Activated CD8-positive, alpha-beta T cell treated with anti-CD3 and anti-CD28 coated beads, Interleukin-2, amount 10 ng/mL, durations not matched to agents 7 days and 5 days (primary cell): ENCODE results near the gene CCL22. TPM values are rescaled to one million over a fixed set of nuclear protein-coding genes. Genes with fewer than 3 reads are reported as not detected.
A peak's percentile ranks its signal among the peaks of the same experiment; 100 is the strongest.

Source experiments
- ATAC-seq: fragments of 150-1000 bp; cut with Tn5 transposase; one replicate; pipeline ENCODE4 v1.10.0; 2021; ENCODE audit warnings: moderate library complexity
- CTCF ChIA-PET: fragments of 350-600 bp; sonication (Branson Sonifier 250); formaldehyde crosslinking; loops from one replicate; lab custom pipeline; 2021; ENCODE audit warnings: antibody characterized with exemption; lab: Charles Lee
- POLR2A ChIA-PET: fragments of 350-600 bp; sonication (Branson Sonifier 250); formaldehyde crosslinking; loops from one replicate; lab custom pipeline; 2021; ENCODE audit warnings: antibody characterized with exemption; lab: Charles Lee
- DNase-seq: peaks from one replicate; pipeline ENCODE4 v3.0.0-alpha.2; 2020
- H3K27ac Mint-ChIP-seq: one replicate; pipeline ENCODE4 v1.8.0; 2021; ENCODE audit warnings: mild to moderate bottlenecking, mixed read lengths
- H3K27me3 Mint-ChIP-seq: one replicate; pipeline ENCODE4 v1.8.0; 2021; ENCODE audit warnings: low read depth, mixed read lengths
- H3K36me3 Mint-ChIP-seq: one replicate; pipeline ENCODE4 v1.8.0; 2021; ENCODE audit warnings: low read depth, mixed read lengths
- H3K4me1 Mint-ChIP-seq: one replicate; pipeline ENCODE4 v1.8.0; 2021; ENCODE audit warnings: low read depth, mixed read lengths
- H3K4me3 Mint-ChIP-seq: one replicate; pipeline ENCODE4 v1.8.0; 2021; ENCODE audit warnings: mild to moderate bottlenecking, mixed read lengths
- H3K9me3 Mint-ChIP-seq: one replicate; pipeline ENCODE4 v1.8.0; 2022; ENCODE audit warnings: mixed read lengths; ENCODE audit not compliant: insufficient read depth
- total RNA-seq, 2 experiments: library from RNA; stranded (reverse); gene quantifications; one replicate each; pipeline ENCODE4 v1.2.3, GENCODE V29; 2021

The CCL22 gene
- total RNA-seq, 2 experiments from 2014 or later = 0.97 to 0.99 TPM

DNA sequence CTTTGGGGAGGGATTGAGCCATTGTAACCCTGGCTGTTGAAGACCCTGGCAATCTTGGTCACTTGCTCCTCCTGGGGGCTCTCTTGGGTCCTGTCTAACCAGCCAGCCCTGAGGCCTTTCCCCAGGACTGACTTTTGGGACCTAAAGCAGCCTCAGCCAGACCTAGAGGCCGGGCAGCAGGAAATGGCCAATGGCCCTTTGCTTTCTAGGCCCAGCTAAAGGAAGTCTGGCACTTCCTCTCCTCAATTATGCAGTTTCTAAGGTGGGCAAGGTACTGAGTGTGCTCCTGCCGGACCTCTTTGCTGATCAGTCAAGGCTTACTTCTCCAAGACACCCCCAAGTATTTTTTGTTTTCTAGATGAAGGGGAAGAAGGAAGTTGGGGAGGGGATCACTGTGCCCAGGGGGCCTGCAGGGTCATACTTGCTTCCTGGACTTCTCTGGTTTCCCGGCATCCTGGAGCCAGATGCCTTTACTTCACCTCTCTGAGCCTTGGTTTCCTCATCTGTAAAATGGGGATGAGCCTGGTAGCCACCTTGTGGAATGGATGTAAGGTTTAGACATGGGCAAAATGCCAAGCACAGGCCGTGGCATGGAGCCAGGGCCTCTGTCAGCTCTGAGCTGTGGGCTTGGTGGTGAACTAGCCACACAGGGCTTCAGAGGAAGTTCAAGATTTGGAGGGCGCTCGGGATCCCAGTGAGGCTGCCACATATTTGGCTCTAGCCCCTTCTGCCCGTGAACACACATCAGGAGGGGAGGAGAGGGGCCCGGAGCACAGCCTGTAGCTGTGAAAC is 22.3 kb downstream of the CCL22 start:
- ATAC-seq (no peak), DNase-seq (no peak)
- Mint-ChIP-seq H3K27me3 (no peaks in the 10 kb centered on the region), H3K4me3 (no peak overlapping the region), H3K4me1 (peaks cover 20% of the 10 kb centered on the region), H3K9me3 (no peaks in the 10 kb centered on the region), H3K36me3 (no peaks in the 10 kb centered on the region), H3K27ac (no peak overlapping the region)
- CTCF ChIA-PET = interaction anchor here (0.7 to 1.6 kb wide), 4 partner anchors 36 to 268 kb away, joined by 3 read pairs; no protein-coding TSS in a partner anchor
- POLR2A ChIA-PET = no interaction called here

DNA sequence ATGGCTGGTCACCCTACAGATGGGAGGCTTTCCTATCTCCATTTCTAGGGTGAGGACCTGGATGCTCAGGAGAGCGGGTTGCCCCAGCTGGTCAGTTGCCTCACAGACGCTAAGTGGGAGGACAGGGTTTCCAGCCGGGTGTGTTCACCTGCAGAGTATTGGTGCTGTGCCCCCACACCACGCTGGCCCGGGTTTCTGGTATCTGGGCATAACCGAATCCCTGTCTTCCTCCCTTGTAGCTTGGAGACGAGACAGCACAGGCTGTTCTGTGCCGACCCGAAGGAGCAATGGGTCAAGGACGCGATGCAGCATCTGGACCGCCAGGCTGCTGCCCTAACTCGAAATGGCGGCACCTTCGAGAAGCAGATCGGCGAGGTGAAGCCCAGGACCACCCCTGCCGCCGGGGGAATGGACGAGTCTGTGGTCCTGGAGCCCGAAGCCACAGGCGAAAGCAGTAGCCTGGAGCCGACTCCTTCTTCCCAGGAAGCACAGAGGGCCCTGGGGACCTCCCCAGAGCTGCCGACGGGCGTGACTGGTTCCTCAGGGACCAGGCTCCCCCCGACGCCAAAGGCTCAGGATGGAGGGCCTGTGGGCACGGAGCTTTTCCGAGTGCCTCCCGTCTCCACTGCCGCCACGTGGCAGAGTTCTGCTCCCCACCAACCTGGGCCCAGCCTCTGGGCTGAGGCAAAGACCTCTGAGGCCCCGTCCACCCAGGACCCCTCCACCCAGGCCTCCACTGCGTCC is 23.4 kb downstream of the CCL22 start:
- Mint-ChIP-seq H3K27ac (no peak overlapping the region), H3K4me3 (no peak overlapping the region), H3K4me1 (peaks cover 20% of the 10 kb centered on the region), H3K36me3 (no peaks in the 10 kb centered on the region), H3K9me3 (no peaks in the 10 kb centered on the region), H3K27me3 (no peaks in the 10 kb centered on the region)
- ChIA-PET POLR2A (no interaction called here), CTCF (interaction anchor here (0.7 to 1.6 kb wide), 4 partner anchors 35 to 267 kb away, joined by 3 read pairs; no protein-coding TSS in a partner anchor)
- no peak for ATAC-seq
- no peak for DNase-seq

DNA sequence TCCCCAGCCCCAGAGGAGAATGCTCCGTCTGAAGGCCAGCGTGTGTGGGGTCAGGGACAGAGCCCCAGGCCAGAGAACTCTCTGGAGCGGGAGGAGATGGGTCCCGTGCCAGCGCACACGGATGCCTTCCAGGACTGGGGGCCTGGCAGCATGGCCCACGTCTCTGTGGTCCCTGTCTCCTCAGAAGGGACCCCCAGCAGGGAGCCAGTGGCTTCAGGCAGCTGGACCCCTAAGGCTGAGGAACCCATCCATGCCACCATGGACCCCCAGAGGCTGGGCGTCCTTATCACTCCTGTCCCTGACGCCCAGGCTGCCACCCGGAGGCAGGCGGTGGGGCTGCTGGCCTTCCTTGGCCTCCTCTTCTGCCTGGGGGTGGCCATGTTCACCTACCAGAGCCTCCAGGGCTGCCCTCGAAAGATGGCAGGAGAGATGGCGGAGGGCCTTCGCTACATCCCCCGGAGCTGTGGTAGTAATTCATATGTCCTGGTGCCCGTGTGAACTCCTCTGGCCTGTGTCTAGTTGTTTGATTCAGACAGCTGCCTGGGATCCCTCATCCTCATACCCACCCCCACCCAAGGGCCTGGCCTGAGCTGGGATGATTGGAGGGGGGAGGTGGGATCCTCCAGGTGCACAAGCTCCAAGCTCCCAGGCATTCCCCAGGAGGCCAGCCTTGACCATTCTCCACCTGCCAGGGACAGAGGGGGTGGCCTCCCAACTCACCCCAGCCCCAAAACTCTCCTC is 24.1 kb downstream of the CCL22 start:
- H3K27ac Mint-ChIP-seq = peak overlapping the region; percentile 11
- no peaks in the 10 kb centered on the region for H3K36me3 Mint-ChIP-seq
- H3K4me3 Mint-ChIP-seq = no peak overlapping the region
- ChIA-PET POLR2A (no interaction called here), CTCF (no interaction called here)
- no peak for ATAC-seq
- H3K27me3 Mint-ChIP-seq = no peaks in the 10 kb centered on the region
- peaks cover 13% of the 10 kb centered on the region for H3K4me1 Mint-ChIP-seq
- H3K9me3 Mint-ChIP-seq = no peaks in the 10 kb centered on the region
- DNase-seq = no peak

DNA sequence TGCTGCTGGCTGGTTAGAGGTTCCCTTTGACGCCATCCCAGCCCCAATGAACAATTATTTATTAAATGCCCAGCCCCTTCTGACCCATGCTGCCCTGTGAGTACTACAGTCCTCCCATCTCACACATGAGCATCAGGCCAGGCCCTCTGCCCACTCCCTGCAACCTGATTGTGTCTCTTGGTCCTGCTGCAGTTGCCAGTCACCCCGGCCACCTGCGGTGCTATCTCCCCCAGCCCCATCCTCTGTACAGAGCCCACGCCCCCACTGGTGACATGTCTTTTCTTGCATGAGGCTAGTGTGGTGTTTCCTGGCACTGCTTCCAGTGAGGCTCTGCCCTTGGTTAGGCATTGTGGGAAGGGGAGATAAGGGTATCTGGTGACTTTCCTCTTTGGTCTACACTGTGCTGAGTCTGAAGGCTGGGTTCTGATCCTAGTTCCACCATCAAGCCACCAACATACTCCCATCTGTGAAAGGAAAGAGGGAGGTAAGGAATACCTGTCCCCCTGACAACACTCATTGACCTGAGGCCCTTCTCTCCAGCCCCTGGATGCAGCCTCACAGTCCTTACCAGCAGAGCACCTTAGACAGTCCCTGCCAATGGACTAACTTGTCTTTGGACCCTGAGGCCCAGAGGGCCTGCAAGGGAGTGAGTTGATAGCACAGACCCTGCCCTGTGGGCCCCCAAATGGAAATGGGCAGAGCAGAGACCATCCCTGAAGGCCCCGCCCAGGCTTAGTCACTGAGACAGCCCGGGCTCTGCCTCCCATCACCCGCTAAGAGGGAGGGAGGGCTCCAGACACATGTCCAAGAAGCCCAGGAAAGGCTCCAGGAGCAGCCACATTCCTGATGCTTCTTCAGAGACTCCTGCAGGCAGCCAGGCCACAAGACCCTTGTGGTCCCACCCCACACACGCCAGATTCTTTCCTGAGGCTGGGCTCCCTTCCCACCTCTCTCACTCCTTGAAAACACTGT is 25.0 kb downstream of the CCL22 start:
- Mint-ChIP-seq H3K27ac (peak overlapping the region; percentile 11), H3K27me3 (peaks cover 3% of the 10 kb centered on the region)
- CTCF ChIA-PET = no interaction called here

DNA sequence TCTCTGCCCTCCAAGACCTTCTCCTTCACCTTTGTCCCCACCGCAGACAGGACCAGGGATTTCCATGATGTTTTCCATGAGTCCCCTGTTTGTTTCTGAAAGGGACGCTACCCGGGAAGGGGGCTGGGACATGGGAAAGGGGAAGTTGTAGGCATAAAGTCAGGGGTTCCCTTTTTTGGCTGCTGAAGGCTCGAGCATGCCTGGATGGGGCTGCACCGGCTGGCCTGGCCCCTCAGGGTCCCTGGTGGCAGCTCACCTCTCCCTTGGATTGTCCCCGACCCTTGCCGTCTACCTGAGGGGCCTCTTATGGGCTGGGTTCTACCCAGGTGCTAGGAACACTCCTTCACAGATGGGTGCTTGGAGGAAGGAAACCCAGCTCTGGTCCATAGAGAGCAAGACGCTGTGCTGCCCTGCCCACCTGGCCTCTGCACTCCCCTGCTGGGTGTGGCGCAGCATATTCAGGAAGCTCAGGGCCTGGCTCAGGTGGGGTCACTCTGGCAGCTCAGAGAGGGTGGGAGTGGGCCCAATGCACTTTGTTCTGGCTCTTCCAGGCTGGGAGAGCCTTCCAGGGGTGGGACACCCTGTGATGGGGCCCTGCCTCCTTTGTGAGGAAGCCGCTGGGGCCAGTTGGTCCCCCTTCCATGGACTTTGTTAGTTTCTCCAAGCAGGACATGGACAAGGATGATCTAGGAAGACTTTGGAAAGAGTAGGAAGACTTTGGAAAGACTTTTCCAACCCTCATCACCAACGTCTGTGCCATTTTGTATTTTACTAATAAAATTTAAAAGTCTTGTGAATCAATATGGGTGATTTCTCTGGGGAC is 25.9 kb downstream of the CCL22 start:
- Mint-ChIP-seq H3K4me1 (peaks cover 10% of the 10 kb centered on the region), H3K27me3 (peaks cover 5% of the 10 kb centered on the region), H3K36me3 (no peaks in the 10 kb centered on the region), H3K4me3 (no peak overlapping the region), H3K9me3 (no peaks in the 10 kb centered on the region), H3K27ac (no peak overlapping the region)
- ChIA-PET POLR2A (no interaction called here), CTCF (no interaction called here)
- no peak for DNase-seq
- no peak for ATAC-seq

More for the DNA sequence above, 25.0 kb downstream of the CCL22 start:
- DNase-seq (no peak), ATAC-seq (no peak)
- H3K4me1 Mint-ChIP-seq = peaks cover 10% of the 10 kb centered on the region
- POLR2A ChIA-PET = no interaction called here
- H3K9me3 Mint-ChIP-seq = no peaks in the 10 kb centered on the region
- H3K4me3 Mint-ChIP-seq = no peak overlapping the region
- no peaks in the 10 kb centered on the region for H3K36me3 Mint-ChIP-seq

DNA sequence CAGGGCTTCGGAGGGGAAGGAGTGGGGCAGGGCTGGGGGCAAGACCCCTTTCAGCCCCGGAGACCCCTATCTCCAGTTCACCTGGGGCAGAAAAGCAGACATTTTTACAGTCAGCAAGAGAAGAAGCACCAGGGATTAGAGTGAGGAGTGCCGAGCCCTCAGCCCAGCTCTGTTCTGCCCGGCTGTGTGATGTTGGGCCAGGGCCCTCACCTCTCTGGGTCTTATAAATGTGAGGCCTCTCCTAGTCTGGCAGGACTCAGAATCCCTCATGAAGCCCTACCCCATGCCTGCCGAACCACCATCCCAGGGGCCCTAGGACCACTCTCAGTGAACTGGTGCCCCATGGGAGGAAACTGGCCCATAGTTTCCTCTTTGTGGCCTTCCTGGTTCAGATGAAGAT is 26.5 kb downstream of the CCL22 start:
- Mint-ChIP-seq H3K9me3 (no peaks in the 10 kb centered on the region), H3K27ac (no peak overlapping the region), H3K4me3 (no peak overlapping the region), H3K27me3 (peaks cover 5% of the 10 kb centered on the region), H3K4me1 (peaks cover 10% of the 10 kb centered on the region), H3K36me3 (no peaks in the 10 kb centered on the region)
- ChIA-PET CTCF (no interaction called here), POLR2A (no interaction called here)
- ATAC-seq (no peak), DNase-seq (no peak)

GRCh38 chr16:57386381-57386951 is 27.9 kb downstream of the CCL22 start:
- Mint-ChIP-seq H3K9me3 (no peaks in the 10 kb centered on the region), H3K36me3 (no peaks in the 10 kb centered on the region), H3K27me3 (peaks cover 5% of the 10 kb centered on the region), H3K4me1 (peaks cover 2% of the 10 kb centered on the region), H3K27ac (no peak overlapping the region), H3K4me3 (no peak overlapping the region)
- DNase-seq (no peak), ATAC-seq (no peak)
- POLR2A ChIA-PET = interaction anchor here (0.5 kb wide), 1 partner anchor 1001 kb away, joined by 3 read pairs; no protein-coding TSS in a partner anchor
- CTCF ChIA-PET = interaction anchor here (1.8 kb wide), 1 partner anchor 30 kb away, joined by 5 read pairs; no protein-coding TSS in a partner anchor

DNA sequence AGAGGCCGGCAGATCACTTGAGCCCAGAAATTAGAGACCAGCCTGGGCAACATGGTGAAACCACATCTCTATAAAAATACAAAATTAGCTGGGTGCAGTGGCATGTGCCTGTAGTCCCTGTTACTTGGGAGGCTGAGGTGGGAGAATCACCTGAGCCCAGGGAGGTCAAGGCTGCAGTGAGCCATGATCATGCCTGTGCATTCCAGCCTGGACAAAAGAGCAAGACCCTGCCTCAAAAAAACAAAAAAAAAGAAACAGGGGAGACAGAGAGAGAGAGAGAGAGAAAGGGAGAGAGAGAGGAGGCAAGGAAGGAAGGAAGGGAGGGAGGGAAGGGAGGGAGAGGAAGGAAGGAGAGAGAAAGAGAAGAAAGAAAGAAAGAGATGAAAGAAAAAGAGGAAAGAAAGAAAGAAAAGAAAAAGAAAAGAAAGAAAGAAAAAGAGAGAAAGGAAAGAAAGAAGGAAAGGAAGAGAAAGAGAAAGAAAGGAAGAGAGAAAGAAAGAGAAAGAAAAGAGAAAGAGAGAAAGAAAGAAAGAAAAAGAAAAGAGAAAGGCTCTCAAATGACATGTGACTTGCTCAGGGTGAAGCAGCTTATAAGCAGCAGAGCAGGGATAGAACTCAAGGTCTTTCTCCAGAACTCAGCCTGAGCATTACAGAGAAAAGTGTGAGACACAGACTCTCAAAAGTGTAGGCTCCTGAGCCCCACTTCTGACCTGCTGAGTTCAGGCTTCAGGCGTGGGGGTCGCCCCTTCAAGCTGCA is 29.2 kb downstream of the CCL22 start:
- CTCF ChIA-PET = interaction anchor here (1.8 kb wide), 1 partner anchor 29 kb away, joined by 5 read pairs; no protein-coding TSS in a partner anchor
- no peaks in the 10 kb centered on the region for H3K9me3 Mint-ChIP-seq
- no peaks in the 10 kb centered on the region for H3K4me1 Mint-ChIP-seq
- no peak overlapping the region for H3K27ac Mint-ChIP-seq
- H3K36me3 Mint-ChIP-seq = no peaks in the 10 kb centered on the region
- H3K27me3 Mint-ChIP-seq = peaks cover 7% of the 10 kb centered on the region
- no peak overlapping the region for H3K4me3 Mint-ChIP-seq
- POLR2A ChIA-PET = no interaction called here
- no peak for ATAC-seq
- DNase-seq = no peak

- Mint-ChIP-seq H3K36me3 (no peaks in the 10 kb centered on the region), H3K4me3 (no peak overlapping the region), H3K27me3 (peaks cover 7% of the 10 kb centered on the region), H3K27ac (no peak overlapping the region), H3K9me3 (no peaks in the 10 kb centered on the region), H3K4me1 (no peaks in the 10 kb centered on the region)
- no peak for ATAC-seq
- DNase-seq = no peak
- POLR2A ChIA-PET = no interaction called here
- CTCF ChIA-PET = no interaction called here
Measured at GRCh38 chr16:57388359-57389086, 29.9 kb downstream of the CCL22 start.
